HepG2 (cell line): Measurements from ENCODE around the gene PA2G4. TPM values are rescaled to one million over a fixed set of nuclear protein-coding genes. Genes with fewer than 3 reads are reported as not detected.

Experiments
- GFI1 ChIP-seq: sonication (generic); formaldehyde crosslinking; IDR thresholded peaks from 2 replicates; pipeline ENCODE4 v1.5.0; 2020; ENCODE audit warnings: missing genetic modification reagents, mild to moderate bottlenecking, borderline replicate concordance
- PAF1 ChIP-seq: IDR thresholded peaks from 2 replicates; pipeline ENCODE4 v1.6.1; 2016; ENCODE audit warnings: missing genetic modification reagents, missing compliant biosample characterization
- PCBP1 ChIP-seq: fragments of 200-400 bp; formaldehyde crosslinking; IDR thresholded peaks from 2 replicates; pipeline ENCODE4 v1.6.1; 2017; ENCODE audit warnings: mild to moderate bottlenecking, low read depth, low read length, borderline replicate concordance
- PPARG ChIP-seq: conservative IDR thresholded peaks from 2 replicates; pipeline ENCODE4 v1.6.1; 2016; ENCODE audit warnings: missing biosample characterization, missing genetic modification reagents
- REPIN1 ChIP-seq: sonication (generic); formaldehyde crosslinking; IDR thresholded peaks from 2 replicates; pipeline ENCODE4 v1.8.0; 2022; ENCODE audit warnings: missing genetic modification reagents, low read depth, mild to moderate bottlenecking, borderline replicate concordance
- SIX1 ChIP-seq: sonication (generic); formaldehyde crosslinking; IDR thresholded peaks from 2 replicates; pipeline ENCODE4 v1.4.0; 2020; ENCODE audit warnings: missing genetic modification reagents, borderline replicate concordance
- ZFP36L1 ChIP-seq: sonication (generic); formaldehyde crosslinking; IDR thresholded peaks from 2 replicates; pipeline ENCODE4 v1.8.0; 2022; ENCODE audit warnings: mild to moderate bottlenecking, missing genetic modification reagents, moderate library complexity
- polyA plus RNA-seq, 8 experiments: library from polyadenylated mRNA; depleted of rRNA in 3 of 8; stranded (reverse) in 7 of 8; unstranded in 1 of 8; fragments of >200 nt; fragmentation: Illumina TruSeq in 4 of 8; extraction: Trizol in 4 of 8; gene quantifications; 2 replicates each; pipeline versions ENCODE4 v1.2.1 to v1.2.3, GENCODE V29; 2011 to 2016; ENCODE audit warnings: low read depth in 4 of 8, missing spikeins in 1 of 8, mixed read lengths in 1 of 8; ENCODE audit not compliant: insufficient read depth in 1 of 8
- total RNA-seq, 5 experiments: library from RNA; depleted of rRNA; stranded (reverse); fragments of >200 nt; fragmentation: Illumina TruSeq; extraction: Trizol; gene quantifications; 2 replicates each; pipeline ENCODE4 v1.2.3, GENCODE V29; 2016; ENCODE audit warnings: low read depth in 1 of 5
- TF ChIP-seq, protein P1 (sequence below): fragments of 450-650 bp; IDR thresholded peaks from 2 replicates; pipeline ENCODE4 v1.6.1; 2017
- TF ChIP-seq, protein P2 (sequence below): sonication (generic); formaldehyde crosslinking; IDR thresholded peaks from 2 replicates; pipeline ENCODE4 v1.8.0; 2022; ENCODE audit warnings: mild to moderate bottlenecking, missing genetic modification reagents
- TF ChIP-seq, protein P3 (sequence below): IDR thresholded peaks from 2 replicates; pipeline ENCODE4 v1.6.1; 2016; ENCODE audit warnings: missing genetic modification reagents, missing compliant biosample characterization
- TF ChIP-seq, protein P4 (sequence below): sonication (generic); formaldehyde crosslinking; IDR thresholded peaks from 2 replicates; pipeline ENCODE4 v1.4.0; 2020; ENCODE audit warnings: missing genetic modification reagents

Gene PA2G4
- total and polyA plus RNA-seq, 2 of the 13 experiments (the other 11 are each of a cell fraction or from before 2014, with no cell fraction given): 147 to 240 TPM

DNA sequence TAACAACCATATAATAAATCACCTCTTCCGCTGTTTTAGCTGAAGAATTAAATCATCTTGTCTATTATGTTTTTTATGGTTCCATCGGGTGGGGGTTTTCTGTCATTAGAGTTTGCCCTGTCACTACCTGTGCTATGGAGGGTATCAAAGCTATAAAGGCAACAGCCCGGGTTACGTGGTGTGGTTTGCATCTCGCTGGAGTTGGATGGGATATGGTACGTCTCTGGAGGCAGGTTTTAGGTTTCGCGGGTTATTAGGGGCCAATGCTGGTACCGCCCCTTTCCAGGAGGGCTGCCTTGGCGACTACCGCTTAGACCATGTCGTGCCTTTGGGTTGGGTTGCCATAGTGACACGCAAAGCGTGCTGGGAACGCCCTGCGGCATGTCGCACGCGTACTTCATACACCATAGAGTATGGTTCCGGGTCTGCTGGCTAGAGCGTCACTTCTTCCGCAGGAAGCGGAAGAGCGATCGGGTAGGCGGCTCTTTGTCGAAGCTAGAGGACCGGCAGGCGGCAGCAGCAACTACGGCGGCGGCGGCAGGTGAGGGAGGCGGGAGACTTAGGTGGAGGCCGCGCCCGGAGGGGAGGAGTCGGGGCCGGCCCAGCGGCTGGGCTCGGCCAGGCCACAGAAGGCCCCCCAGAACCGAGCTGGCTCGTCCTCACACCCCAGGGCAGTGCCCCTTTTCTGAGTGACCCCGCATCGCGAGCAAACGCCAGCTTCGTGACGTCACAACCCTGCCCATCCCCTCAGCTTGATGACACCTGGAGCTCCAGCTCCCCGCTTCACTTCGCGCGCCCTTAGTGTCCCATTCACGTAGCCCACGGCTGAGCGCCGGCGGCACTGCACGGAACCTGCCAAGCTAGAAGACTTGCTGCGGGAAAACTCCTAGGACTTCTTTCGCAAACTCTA lies 13.7 kb downstream of the PA2G4 start, which contains the start of gene ZC3H10 (continued):
- TF ChIP-seq, protein P1, sequence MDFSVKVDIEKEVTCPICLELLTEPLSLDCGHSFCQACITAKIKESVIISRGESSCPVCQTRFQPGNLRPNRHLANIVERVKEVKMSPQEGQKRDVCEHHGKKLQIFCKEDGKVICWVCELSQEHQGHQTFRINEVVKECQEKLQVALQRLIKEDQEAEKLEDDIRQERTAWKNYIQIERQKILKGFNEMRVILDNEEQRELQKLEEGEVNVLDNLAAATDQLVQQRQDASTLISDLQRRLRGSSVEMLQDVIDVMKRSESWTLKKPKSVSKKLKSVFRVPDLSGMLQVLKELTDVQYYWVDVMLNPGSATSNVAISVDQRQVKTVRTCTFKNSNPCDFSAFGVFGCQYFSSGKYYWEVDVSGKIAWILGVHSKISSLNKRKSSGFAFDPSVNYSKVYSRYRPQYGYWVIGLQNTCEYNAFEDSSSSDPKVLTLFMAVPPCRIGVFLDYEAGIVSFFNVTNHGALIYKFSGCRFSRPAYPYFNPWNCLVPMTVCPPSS: no peak
- peak; percentile 96 for TF ChIP-seq REPIN1
- TF ChIP-seq, protein P2, sequence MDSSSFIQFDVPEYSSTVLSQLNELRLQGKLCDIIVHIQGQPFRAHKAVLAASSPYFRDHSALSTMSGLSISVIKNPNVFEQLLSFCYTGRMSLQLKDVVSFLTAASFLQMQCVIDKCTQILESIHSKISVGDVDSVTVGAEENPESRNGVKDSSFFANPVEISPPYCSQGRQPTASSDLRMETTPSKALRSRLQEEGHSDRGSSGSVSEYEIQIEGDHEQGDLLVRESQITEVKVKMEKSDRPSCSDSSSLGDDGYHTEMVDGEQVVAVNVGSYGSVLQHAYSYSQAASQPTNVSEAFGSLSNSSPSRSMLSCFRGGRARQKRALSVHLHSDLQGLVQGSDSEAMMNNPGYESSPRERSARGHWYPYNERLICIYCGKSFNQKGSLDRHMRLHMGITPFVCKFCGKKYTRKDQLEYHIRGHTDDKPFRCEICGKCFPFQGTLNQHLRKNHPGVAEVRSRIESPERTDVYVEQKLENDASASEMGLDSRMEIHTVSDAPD (CRISPR knock-in tag): 0 out of 2 replicates have a peak, but pooled peaks have one; percentile 48
- peak; percentile 99 for TF ChIP-seq PAF1 (CRISPR knock-in tag)
- no peak for TF ChIP-seq ZFP36L1 (CRISPR knock-in tag)
- TF ChIP-seq PPARG: peak; percentile 23; the same call in 1 of the 2 replicates
- TF ChIP-seq, protein P3, sequence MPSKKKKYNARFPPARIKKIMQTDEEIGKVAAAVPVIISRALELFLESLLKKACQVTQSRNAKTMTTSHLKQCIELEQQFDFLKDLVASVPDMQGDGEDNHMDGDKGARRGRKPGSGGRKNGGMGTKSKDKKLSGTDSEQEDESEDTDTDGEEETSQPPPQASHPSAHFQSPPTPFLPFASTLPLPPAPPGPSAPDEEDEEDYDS (CRISPR knock-in tag): peak; percentile 90
- peak; percentile 60; the same call in 1 of the 2 replicates for TF ChIP-seq PCBP1
- peak; percentile 58; the same call in 1 of the 2 replicates for TF ChIP-seq SIX1 (CRISPR knock-in tag)
- TF ChIP-seq, protein P4, sequence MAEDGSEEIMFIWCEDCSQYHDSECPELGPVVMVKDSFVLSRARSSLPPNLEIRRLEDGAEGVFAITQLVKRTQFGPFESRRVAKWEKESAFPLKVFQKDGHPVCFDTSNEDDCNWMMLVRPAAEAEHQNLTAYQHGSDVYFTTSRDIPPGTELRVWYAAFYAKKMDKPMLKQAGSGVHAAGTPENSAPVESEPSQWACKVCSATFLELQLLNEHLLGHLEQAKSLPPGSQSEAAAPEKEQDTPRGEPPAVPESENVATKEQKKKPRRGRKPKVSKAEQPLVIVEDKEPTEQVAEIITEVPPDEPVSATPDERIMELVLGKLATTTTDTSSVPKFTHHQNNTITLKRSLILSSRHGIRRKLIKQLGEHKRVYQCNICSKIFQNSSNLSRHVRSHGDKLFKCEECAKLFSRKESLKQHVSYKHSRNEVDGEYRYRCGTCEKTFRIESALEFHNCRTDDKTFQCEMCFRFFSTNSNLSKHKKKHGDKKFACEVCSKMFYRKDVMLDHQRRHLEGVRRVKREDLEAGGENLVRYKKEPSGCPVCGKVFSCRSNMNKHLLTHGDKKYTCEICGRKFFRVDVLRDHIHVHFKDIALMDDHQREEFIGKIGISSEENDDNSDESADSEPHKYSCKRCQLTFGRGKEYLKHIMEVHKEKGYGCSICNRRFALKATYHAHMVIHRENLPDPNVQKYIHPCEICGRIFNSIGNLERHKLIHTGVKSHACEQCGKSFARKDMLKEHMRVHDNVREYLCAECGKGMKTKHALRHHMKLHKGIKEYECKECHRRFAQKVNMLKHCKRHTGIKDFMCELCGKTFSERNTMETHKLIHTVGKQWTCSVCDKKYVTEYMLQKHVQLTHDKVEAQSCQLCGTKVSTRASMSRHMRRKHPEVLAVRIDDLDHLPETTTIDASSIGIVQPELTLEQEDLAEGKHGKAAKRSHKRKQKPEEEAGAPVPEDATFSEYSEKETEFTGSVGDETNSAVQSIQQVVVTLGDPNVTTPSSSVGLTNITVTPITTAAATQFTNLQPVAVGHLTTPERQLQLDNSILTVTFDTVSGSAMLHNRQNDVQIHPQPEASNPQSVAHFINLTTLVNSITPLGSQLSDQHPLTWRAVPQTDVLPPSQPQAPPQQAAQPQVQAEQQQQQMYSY (CRISPR knock-in tag): no peak
- TF ChIP-seq GFI1 (CRISPR knock-in tag): no peak
